PC-9 (cell line): Measurements from ENCODE around the gene FNIP2. TPM values are rescaled to one million over a fixed set of nuclear protein-coding genes. Genes with fewer than 3 reads are reported as not detected.

ENCODE experiments used
- BruUV-seq: library from RNA; stranded (reverse); fragments of 400-500 nt; replicated peaks from 2 replicates; lab custom pipeline; 2021; lab: Mats Ljungman, UMichigan
- CTCF ChIA-PET: fragments of 300-600 bp; sonication (Branson Sonifier 250); formaldehyde crosslinking; loops from one replicate; lab custom pipeline; 2022; ENCODE audit warnings: antibody characterized with exemption; lab: Charles Lee
- POLR2A ChIA-PET: fragments of 300-600 bp; sonication (Branson Sonifier 250); formaldehyde crosslinking; loops from one replicate; lab custom pipeline; 2022; ENCODE audit warnings: antibody characterized with exemption; ENCODE audit not compliant: unreplicated experiment; lab: Charles Lee
- DNase-seq, 2 experiments: peaks; one replicate each; pipeline versions ENCODE4 v3.0.0 to v3.0.0-alpha.2; 2015 to 2022; ENCODE audit warnings: mixed read lengths in 1 of 2
- H2AFZ ChIP-seq: fragments of 200-600 bp; sonication (generic); 2 replicates; pipeline ENCODE4 v1.8.1; 2017; ENCODE audit warnings: antibody characterized with exemption
- H3F3A ChIP-seq: fragments of 200-600 bp; sonication (generic); 2 replicates; pipeline ENCODE4 v1.8.1; 2017; ENCODE audit warnings: antibody characterized with exemption, mild to moderate bottlenecking, low read depth; ENCODE audit not compliant: insufficient read depth
- H3K27ac ChIP-seq: fragments of 200-600 bp; sonication (generic); 2 replicates; pipeline ENCODE4 v1.6.1; 2016; ENCODE audit warnings: mixed run types
- H3K27me3 ChIP-seq: fragments of 200-600 bp; sonication (generic); 2 replicates; pipeline ENCODE4 v1.6.1; 2016; ENCODE audit warnings: low read depth, mixed run types; ENCODE audit not compliant: insufficient read depth
- H3K36me3 ChIP-seq: fragments of 200-600 bp; sonication (generic); 2 replicates; pipeline ENCODE4 v1.6.1; 2016; ENCODE audit warnings: low read depth, mixed run types
- H3K4me1 ChIP-seq: fragments of 200-600 bp; sonication (generic); replicated peaks from 2 replicates; pipeline ENCODE4 v1.6.1; 2016; ENCODE audit warnings: mixed run types; ENCODE audit not compliant: insufficient read depth
- H3K4me2 ChIP-seq: fragments of 200-600 bp; sonication (generic); 2 replicates; pipeline ENCODE4 v1.6.1; 2017; ENCODE audit warnings: mixed run types
- H3K4me3 ChIP-seq: fragments of 200-600 bp; sonication (generic); 2 replicates; pipeline ENCODE4 v1.6.1; 2016; ENCODE audit warnings: mixed run types
- H3K79me2 ChIP-seq: fragments of 200-600 bp; sonication (generic); 2 replicates; pipeline ENCODE4 v1.6.1; 2017; ENCODE audit warnings: low read depth, mixed run types
- H3K9me2 ChIP-seq: fragments of 200-600 bp; sonication (generic); 2 replicates; pipeline ENCODE4 v1.8.1; 2017; ENCODE audit warnings: mild to moderate bottlenecking; ENCODE audit not compliant: insufficient read depth
- H3K9me3 ChIP-seq: fragments of 200-600 bp; sonication (generic); 2 replicates; pipeline ENCODE4 v1.8.1; 2016; ENCODE audit warnings: low read depth; ENCODE audit not compliant: insufficient read depth
- H4K20me1 ChIP-seq: fragments of 200-600 bp; sonication (generic); 2 replicates; pipeline ENCODE4 v1.8.1; 2017; ENCODE audit not compliant: insufficient read depth
- CTCF ChIP-seq: fragments of 200-600 bp; sonication (generic); conservative IDR thresholded peaks from 2 replicates; pipeline ENCODE4 v1.6.1; 2017; ENCODE audit warnings: mixed run types, antibody characterized with exemption, mild to moderate bottlenecking, moderate library complexity
- EZH2 ChIP-seq: fragments of 200-600 bp; sonication (generic); IDR thresholded peaks from 2 replicates; pipeline ENCODE4 v1.8.0; 2017; ENCODE audit warnings: antibody characterized with exemption, low read depth
- intact Hi-C: fragments of 100-400 bp; cut with micrococcal nuclease; formaldehyde crosslinking; loops from one replicate; pipeline ENCODE4 v1.10.0; 2022; ENCODE audit not compliant: unreplicated experiment
- total RNA-seq: library from RNA; stranded (reverse); gene quantifications from 2 replicates; pipeline ENCODE4 v1.2.3, GENCODE V29; 2021

Gene FNIP2
- total RNA-seq, 1 experiment from 2014 or later: 2.5 TPM

DNA sequence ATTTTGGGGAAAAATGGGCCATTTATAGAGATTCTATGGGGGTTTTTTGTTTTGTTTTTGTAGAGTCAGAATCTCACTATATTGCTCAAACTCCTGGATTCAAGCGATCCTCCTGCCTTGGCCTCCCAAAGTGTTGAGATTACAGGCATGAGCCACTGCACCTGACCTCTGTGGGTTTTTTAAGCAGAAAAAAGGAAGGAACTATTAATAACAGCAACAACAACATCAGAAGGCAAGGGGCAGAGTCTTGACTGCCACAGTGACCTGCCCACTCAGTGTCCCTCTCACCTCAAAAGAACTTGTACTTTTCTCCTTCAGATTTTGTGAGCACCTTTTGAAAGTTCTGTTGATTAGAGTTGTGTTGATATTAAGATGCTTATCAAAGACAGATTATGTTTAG is 48.1 kb downstream of the FNIP2 start:
- Histone ChIP-seq H3K9me3 (no peaks in the 10 kb centered on the region), H3K36me3 (no peaks in the 10 kb centered on the region), H3K27me3 (no peaks in the 10 kb centered on the region), H3K4me1 (peaks cover 21% of the 10 kb centered on the region), H3K27ac (no peak overlapping the region), H4K20me1 (no peaks in the 10 kb centered on the region), H3K9me2 (no peaks in the 10 kb centered on the region), H2AFZ (no peak overlapping the region), H3K79me2 (no peaks in the 10 kb centered on the region), H3K4me3 (no peak overlapping the region), H3K4me2 (no peak overlapping the region), H3F3A (no peaks in the 10 kb centered on the region)
- DNase-seq: no peak
- TF ChIP-seq EZH2: no peak
- no peak for TF ChIP-seq CTCF
- POLR2A ChIA-PET: no interaction called here
- BruUV-seq: no TSS peak
- CTCF ChIA-PET: no interaction called here
- intact Hi-C loops: no loop called here

DNA sequence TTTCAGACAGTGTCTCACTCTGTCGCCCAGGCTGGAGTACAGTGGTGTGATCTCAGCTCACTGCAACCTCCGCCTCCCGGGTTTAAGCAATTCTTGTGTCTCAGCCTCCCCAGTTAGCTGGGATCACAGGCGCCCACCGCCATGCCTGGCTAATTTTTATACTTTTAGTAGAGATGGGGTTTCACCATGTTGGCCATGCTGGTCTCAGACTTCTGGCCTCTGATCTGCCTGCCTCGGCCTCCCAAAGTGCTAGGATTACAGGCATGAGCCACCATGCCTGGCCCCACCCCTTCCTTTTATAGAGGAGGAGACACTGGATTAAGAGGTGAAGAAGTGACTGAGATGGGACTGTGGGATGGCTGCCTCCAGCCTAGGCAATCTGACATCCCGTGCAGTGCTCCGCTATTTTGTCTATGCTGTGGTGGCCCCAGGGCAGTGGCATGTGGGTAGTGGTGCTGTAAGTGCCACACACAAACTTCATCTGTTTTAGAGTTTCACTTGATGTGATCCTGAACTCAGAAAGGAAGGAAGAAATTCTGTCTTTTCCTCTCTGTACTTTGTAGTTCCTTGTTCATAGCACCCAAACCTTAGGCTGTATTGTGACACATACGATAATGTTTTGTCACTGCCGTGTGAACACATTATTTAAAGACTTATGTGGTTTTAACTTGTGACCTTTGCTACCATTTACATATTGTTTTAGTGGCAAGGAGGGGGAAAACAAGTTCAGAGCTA is 48.9 kb downstream of the FNIP2 start:
- no peaks in the 10 kb centered on the region for H3K79me2 ChIP-seq
- no peak overlapping the region for H2AFZ ChIP-seq
- no TSS peak for BruUV-seq
- H3K36me3 ChIP-seq: no peaks in the 10 kb centered on the region
- peak overlapping the region; percentile 44 for H3K4me2 ChIP-seq
- no peaks in the 10 kb centered on the region for H3K27me3 ChIP-seq
- intact Hi-C loops: no loop called here
- CTCF ChIA-PET: no interaction called here
- no peaks in the 10 kb centered on the region for H4K20me1 ChIP-seq
- DNase-seq: peak in 1 of 2 experiments; percentile 72
- H3F3A ChIP-seq: no peaks in the 10 kb centered on the region
- H3K9me3 ChIP-seq: no peaks in the 10 kb centered on the region
- POLR2A ChIA-PET: no interaction called here
- H3K27ac ChIP-seq: peak overlapping the region; percentile 29
- TF ChIP-seq EZH2 (no peak), CTCF (no peak)
- H3K4me1 ChIP-seq: peaks cover 18% of the 10 kb centered on the region
- H3K4me3 ChIP-seq: no peak overlapping the region
- no peaks in the 10 kb centered on the region for H3K9me2 ChIP-seq

DNA sequence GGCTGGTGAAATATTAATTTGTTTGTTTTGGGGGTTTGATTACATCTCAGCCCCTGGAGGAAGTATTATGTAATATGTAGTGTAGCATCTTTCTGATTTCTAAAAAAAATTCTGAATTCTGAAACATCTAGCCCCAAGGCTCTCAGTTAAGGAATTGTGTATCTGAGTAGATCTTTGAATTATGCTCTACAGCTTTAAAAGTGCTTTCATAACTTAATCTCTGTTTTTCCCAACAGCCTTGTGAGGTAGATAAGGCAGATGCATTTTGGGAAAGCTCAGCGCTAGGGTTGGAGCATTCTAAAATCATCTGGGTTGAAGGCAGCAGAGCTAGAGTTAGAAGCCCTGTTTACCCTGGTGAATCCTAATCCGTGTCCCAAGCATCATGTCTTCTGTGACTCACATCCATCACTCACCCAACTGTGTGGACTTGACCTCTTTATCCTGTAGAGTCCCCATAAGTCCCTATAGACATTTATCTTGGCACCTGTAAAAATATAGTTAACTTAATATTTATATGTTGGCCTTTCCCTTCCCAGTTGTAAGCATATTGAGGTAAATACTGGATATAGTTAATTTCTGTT is 49.8 kb downstream of the FNIP2 start:
- peak overlapping the region; percentile 44; the same call in 1 of the 2 replicates for H3K4me2 ChIP-seq
- no peaks in the 10 kb centered on the region for H3K36me3 ChIP-seq
- no peak overlapping the region for H3K4me3 ChIP-seq
- H2AFZ ChIP-seq: no peak overlapping the region
- intact Hi-C loops: no loop called here
- no peaks in the 10 kb centered on the region for H3K9me2 ChIP-seq
- peak overlapping the region; percentile 29 for H3K27ac ChIP-seq
- no peaks in the 10 kb centered on the region for H4K20me1 ChIP-seq
- peaks cover 18% of the 10 kb centered on the region for H3K4me1 ChIP-seq
- POLR2A ChIA-PET: no interaction called here
- no peaks in the 10 kb centered on the region for H3K79me2 ChIP-seq
- no peaks in the 10 kb centered on the region for H3K27me3 ChIP-seq
- no TSS peak for BruUV-seq
- no peaks in the 10 kb centered on the region for H3K9me3 ChIP-seq
- no peak for DNase-seq
- TF ChIP-seq CTCF (no peak), EZH2 (no peak)
- CTCF ChIA-PET: no interaction called here
- no peaks in the 10 kb centered on the region for H3F3A ChIP-seq
